A549 (cell line): Measurements from ENCODE around the gene AOAH.

ENCODE experiments used
- MAFK ChIP-seq: fragments of 450-650 bp; IDR thresholded peaks from 2 replicates; pipeline ENCODE4 v1.6.1; 2014; ENCODE audit not compliant: partially characterized antibody
- RNF2 ChIP-seq: fragments of 200-600 bp; sonication (generic); IDR thresholded peaks from 2 replicates; pipeline ENCODE4 v1.6.1; 2016; ENCODE audit warnings: low read depth, mild to moderate bottlenecking, antibody characterized with exemption, moderate library complexity, borderline replicate concordance
- TF ChIP-seq, protein P1 (sequence below): fragments of >200 bp; sonication (Bioruptor Twin); formaldehyde crosslinking; IDR thresholded peaks from 3 replicates; pipeline ENCODE4 v1.5.1; 2016
- TF ChIP-seq, protein P2 (sequence below): IDR thresholded peaks from 2 replicates; pipeline ENCODE4 v1.6.1; 2012; ENCODE audit warnings: low read depth, borderline replicate concordance

DNA sequence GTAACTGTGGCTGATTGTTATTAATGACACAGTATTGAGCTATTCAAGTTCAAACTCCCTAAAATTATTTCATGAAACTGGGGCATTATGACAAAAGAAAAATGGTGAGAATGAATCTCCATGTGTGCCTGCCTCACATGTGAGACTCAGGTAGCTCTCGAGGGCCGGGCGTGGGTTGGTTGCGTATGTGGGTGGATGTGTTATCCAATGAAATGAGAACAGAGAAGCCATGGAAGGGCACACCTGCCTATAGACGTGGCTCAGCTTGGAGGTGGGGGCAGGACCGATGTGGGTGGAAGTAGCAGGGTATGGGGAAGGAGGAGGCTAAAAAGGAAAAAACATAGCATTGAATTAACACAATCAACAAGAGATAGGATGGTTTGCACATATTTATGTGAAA, 96.5 kb downstream of the AOAH start:
- TF ChIP-seq, protein P1, sequence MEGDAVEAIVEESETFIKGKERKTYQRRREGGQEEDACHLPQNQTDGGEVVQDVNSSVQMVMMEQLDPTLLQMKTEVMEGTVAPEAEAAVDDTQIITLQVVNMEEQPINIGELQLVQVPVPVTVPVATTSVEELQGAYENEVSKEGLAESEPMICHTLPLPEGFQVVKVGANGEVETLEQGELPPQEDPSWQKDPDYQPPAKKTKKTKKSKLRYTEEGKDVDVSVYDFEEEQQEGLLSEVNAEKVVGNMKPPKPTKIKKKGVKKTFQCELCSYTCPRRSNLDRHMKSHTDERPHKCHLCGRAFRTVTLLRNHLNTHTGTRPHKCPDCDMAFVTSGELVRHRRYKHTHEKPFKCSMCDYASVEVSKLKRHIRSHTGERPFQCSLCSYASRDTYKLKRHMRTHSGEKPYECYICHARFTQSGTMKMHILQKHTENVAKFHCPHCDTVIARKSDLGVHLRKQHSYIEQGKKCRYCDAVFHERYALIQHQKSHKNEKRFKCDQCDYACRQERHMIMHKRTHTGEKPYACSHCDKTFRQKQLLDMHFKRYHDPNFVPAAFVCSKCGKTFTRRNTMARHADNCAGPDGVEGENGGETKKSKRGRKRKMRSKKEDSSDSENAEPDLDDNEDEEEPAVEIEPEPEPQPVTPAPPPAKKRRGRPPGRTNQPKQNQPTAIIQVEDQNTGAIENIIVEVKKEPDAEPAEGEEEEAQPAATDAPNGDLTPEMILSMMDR, result no peak
- no peak for TF ChIP-seq RNF2
- TF ChIP-seq MAFK, result no peak
- TF ChIP-seq, protein P2, sequence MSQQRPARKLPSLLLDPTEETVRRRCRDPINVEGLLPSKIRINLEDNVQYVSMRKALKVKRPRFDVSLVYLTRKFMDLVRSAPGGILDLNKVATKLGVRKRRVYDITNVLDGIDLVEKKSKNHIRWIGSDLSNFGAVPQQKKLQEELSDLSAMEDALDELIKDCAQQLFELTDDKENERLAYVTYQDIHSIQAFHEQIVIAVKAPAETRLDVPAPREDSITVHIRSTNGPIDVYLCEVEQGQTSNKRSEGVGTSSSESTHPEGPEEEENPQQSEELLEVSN, result no peak
